ENCODE results near the gene PKLR. TPM values are rescaled to one million over a fixed set of nuclear protein-coding genes. Genes with fewer than 3 reads are reported as not detected.

Gene PKLR
- total and polyA plus RNA-seq, 2 of the 4 experiments (the other 2 are of a cell fraction): 0.03 TPM; not detected in 1

DNA sequence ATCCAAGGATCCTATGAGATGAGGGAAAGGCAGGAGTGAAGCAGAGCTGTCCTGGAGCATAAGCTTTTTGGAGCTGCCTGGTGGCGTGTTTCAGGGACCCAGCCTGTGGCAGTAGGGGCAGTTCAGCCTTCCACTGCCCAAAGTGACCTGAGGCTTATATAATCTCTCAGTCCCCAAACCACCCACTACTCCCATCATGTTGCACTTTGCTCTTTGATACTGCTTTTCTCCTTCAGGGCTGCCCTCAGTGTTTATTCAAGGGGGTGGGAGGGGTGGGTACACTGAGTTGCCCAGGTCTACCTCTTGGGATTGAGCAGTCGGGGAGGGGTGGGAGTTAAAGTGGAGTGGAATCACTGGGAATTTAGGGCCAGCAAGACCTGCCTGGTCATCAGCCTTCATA lies 14.7 kb downstream of the PKLR start:
- Histone ChIP-seq H3K18ac (ENCODE audit: low read depth, low read length) (no peak overlapping the region), H2AK9ac (replicated peaks; ENCODE audit: low read depth, low read length, poor library complexity) (no peak overlapping the region), H3K56ac (ENCODE audit: extremely low read depth, insufficient read depth, low read length) (no peak overlapping the region), H3K9me3 (ENCODE audit: control insufficient read depth, insufficient read depth, low read length) (no peaks in the 10 kb centered on the region), H4K5ac (ENCODE audit: low read depth, low read length) (no peak overlapping the region), H4K91ac (ENCODE audit: insufficient read depth, low read depth, low read length) (no peak overlapping the region), H3K27me3 (ENCODE audit: control insufficient read depth, insufficient read depth, low read length) (peaks cover 6% of the 10 kb centered on the region), H4K20me1 (ENCODE audit: insufficient read depth, low read length) (no peaks in the 10 kb centered on the region), H3K79me1 (ENCODE audit: low read depth in 1 of 2, low read length in 2 of 2) (no peaks in the 10 kb centered on the region), H2BK15ac (ENCODE audit: low read depth, low read length) (no peak overlapping the region), H3K4me1 (ENCODE audit: control insufficient read depth, insufficient read depth, low read length) (no peaks in the 10 kb centered on the region), H3K9me1 (ENCODE audit: insufficient read depth, low read length) (peaks cover 3% of the 10 kb centered on the region; the same call in 1 of the 2 replicates), H3K27ac (ENCODE audit: insufficient read depth, low read length) (no peak overlapping the region), H3K9ac (ENCODE audit: low read depth, low read length) (no peak overlapping the region), H4K8ac (ENCODE audit: low read depth in 2 of 2, low read length in 2 of 2) (no peak overlapping the region), H3K36me3 (ENCODE audit: control insufficient read depth, insufficient read depth, low read length) (no peaks in the 10 kb centered on the region), H3K4ac (ENCODE audit: low read depth, low read length) (no peak overlapping the region), H2BK20ac (ENCODE audit: low read depth, low read length) (no peak overlapping the region), H2BK5ac (ENCODE audit: low read depth, low read length, poor library complexity, severe bottlenecking) (no peak overlapping the region), H2BK120ac (ENCODE audit: low read depth, low read length) (no peak overlapping the region), H3K14ac (replicated peaks; ENCODE audit: low read depth, low read length) (no peak overlapping the region), H3K4me3 (ENCODE audit: insufficient read depth, low read depth, low read length) (no peak overlapping the region), H3K23ac (ENCODE audit: low read depth, low read length) (no peak overlapping the region), H3K4me2 (ENCODE audit: low read depth, low read length) (no peak overlapping the region), H2AFZ (replicated peaks; ENCODE audit: low read length, poor library complexity) (no peak overlapping the region), H2AK5ac (ENCODE audit: low read depth, low read length) (no peak overlapping the region)
- TF ChIP-seq FOS (IDR thresholded peaks at IDR 0.05; ENCODE audit: low read depth, low read length) (no peak), BHLHE40 (IDR thresholded peaks at IDR 0.05; ENCODE audit: low read depth, low read length) (no peak), RFX5 (IDR thresholded peaks at IDR 0.05; ENCODE audit: low read depth, low read length) (no peak), CEBPB (IDR thresholded peaks at IDR 0.05; ENCODE audit: low read depth, low read length) (no peak), NFE2L2 (IDR thresholded peaks at IDR 0.05; ENCODE audit: low read depth, low read length) (no peak)
- TF ChIP-seq, protein P1, sequence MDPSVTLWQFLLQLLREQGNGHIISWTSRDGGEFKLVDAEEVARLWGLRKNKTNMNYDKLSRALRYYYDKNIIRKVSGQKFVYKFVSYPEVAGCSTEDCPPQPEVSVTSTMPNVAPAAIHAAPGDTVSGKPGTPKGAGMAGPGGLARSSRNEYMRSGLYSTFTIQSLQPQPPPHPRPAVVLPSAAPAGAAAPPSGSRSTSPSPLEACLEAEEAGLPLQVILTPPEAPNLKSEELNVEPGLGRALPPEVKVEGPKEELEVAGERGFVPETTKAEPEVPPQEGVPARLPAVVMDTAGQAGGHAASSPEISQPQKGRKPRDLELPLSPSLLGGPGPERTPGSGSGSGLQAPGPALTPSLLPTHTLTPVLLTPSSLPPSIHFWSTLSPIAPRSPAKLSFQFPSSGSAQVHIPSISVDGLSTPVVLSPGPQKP (IDR thresholded peaks at IDR 0.05; ENCODE audit: borderline replicate concordance, low read depth, low read length): no peak
- intact Hi-C loops (cut with micrococcal nuclease): no loop called here
- in situ Hi-C loops (cut with MboI; ENCODE audit: low sequenced_read_pairs): no loop called here
- ATAC-seq (ENCODE audit: low read depth) (no peak), DNase-seq (no peak)
- POLR2A ChIA-PET (ENCODE audit: unreplicated experiment): no interaction called here
- dilution Hi-C loops (cut with HindIII; ENCODE audit: low sequenced_read_pairs, unreplicated experiment): no loop called here
- CTCF ChIA-PET: no interaction called here
- WGBS, 2 experiments (ENCODE audit: extremely low coverage in 2 of 2, insufficient read length in 1 of 2): no CpG with 5 or more reads among the region's 2 CpGs
- no TSS peak for BruUV-seq (replicated peaks)
